HFFc6 (cell line): ENCODE data around the gene PYGL. TPM values are rescaled to one million over a fixed set of nuclear protein-coding genes. Genes with fewer than 3 reads are reported as not detected.

Experiments
- DNase-seq: peaks from one replicate; pipeline ENCODE4 v3.0.0-alpha.2; 2018
- H3K27ac Mint-ChIP-seq: 2 replicates; pipeline ENCODE4 v1.8.0; 2020; ENCODE audit warnings: mild to moderate bottlenecking, mixed read lengths
- H3K27me3 Mint-ChIP-seq: 2 replicates; pipeline ENCODE4 v1.8.0; 2021; ENCODE audit warnings: mild to moderate bottlenecking, moderate library complexity, mixed read lengths; ENCODE audit not compliant: insufficient read depth
- H3K36me3 Mint-ChIP-seq: 2 replicates; pipeline ENCODE4 v1.8.0; 2021; ENCODE audit warnings: low read depth, mixed read lengths
- H3K4me1 Mint-ChIP-seq: 2 replicates; pipeline ENCODE4 v1.8.0; 2020; ENCODE audit warnings: low read depth, mixed read lengths
- H3K4me3 Mint-ChIP-seq: 2 replicates; pipeline ENCODE4 v1.8.0; 2020; ENCODE audit warnings: mild to moderate bottlenecking, moderate library complexity, mixed read lengths
- H3K9me3 Mint-ChIP-seq: 2 replicates; pipeline ENCODE4 v1.8.0; 2020; ENCODE audit warnings: mild to moderate bottlenecking, mixed read lengths
- CTCF ChIP-seq: fragments of 200-600 bp; sonication (generic); IDR thresholded peaks from 2 replicates; pipeline ENCODE4 v1.5.0; 2021; ENCODE audit warnings: antibody characterized with exemption, mild to moderate bottlenecking
- total RNA-seq, 6 experiments: library from RNA; stranded (reverse); fragmentation: NEBNext Ultra II Directional; extraction: Animal tissue kit (Norgen Biotek cat#: 25700); gene quantifications; 2 replicates in 1 of 6; 3 replicates in 5 of 6; pipeline ENCODE4 v1.2.3, GENCODE V29; 2021

PYGL gene
- total RNA-seq, 6 experiments from 2014 or later = 28.8 to 41.8 (median 30.6) TPM

GRCh38 chr14:50864237-50864636, 80.0 kb downstream of the PYGL start:
- peaks cover 44% of the 10 kb centered on the region for H3K4me1 Mint-ChIP-seq
- H3K36me3 Mint-ChIP-seq = no peaks in the 10 kb centered on the region
- H3K27ac Mint-ChIP-seq = no peak overlapping the region
- H3K9me3 Mint-ChIP-seq = no peaks in the 10 kb centered on the region
- peaks cover 1% of the 10 kb centered on the region; the same call in 1 of the 2 replicates for H3K27me3 Mint-ChIP-seq
- no peak overlapping the region for H3K4me3 Mint-ChIP-seq
- no peak for TF ChIP-seq CTCF
- no peak for DNase-seq

GRCh38 chr14:50862036-50862570, 82.2 kb downstream of the PYGL start:
- Mint-ChIP-seq H3K27ac (no peak overlapping the region), H3K27me3 (peaks cover 1% of the 10 kb centered on the region; the same call in 1 of the 2 replicates), H3K36me3 (no peaks in the 10 kb centered on the region), H3K4me3 (no peak overlapping the region), H3K4me1 (peaks cover 47% of the 10 kb centered on the region), H3K9me3 (no peaks in the 10 kb centered on the region)
- TF ChIP-seq CTCF = no peak
- DNase-seq = no peak

GRCh38 chr14:50860478-50861086, 83.7 kb downstream of the PYGL start:
- Mint-ChIP-seq H3K4me3 (peak overlapping the region; percentile 92), H3K36me3 (no peaks in the 10 kb centered on the region)

GRCh38 chr14:50859296-50859624, 85.0 kb downstream of the PYGL start:
- Mint-ChIP-seq H3K27me3 (peaks cover 3% of the 10 kb centered on the region; the same call in 1 of the 2 replicates), H3K4me3 (peak overlapping the region; percentile 92), H3K4me1 (peaks cover 33% of the 10 kb centered on the region), H3K9me3 (no peaks in the 10 kb centered on the region), H3K36me3 (no peaks in the 10 kb centered on the region), H3K27ac (peak overlapping the region; percentile 96)
- TF ChIP-seq CTCF = no peak
- no peak for DNase-seq

More at GRCh38 chr14:50860478-50861086, 83.7 kb downstream of the PYGL start:
- peak; percentile 75 for DNase-seq
- Mint-ChIP-seq H3K27me3 (peaks cover 3% of the 10 kb centered on the region; the same call in 1 of the 2 replicates), H3K27ac (peak overlapping the region; percentile 96), H3K9me3 (no peaks in the 10 kb centered on the region), H3K4me1 (peaks cover 38% of the 10 kb centered on the region)
- TF ChIP-seq CTCF = peak; percentile 94

- Mint-ChIP-seq H3K36me3 (no peaks in the 10 kb centered on the region), H3K4me3 (no peak overlapping the region), H3K9me3 (no peaks in the 10 kb centered on the region), H3K4me1 (peaks cover 28% of the 10 kb centered on the region), H3K27me3 (peaks cover 3% of the 10 kb centered on the region), H3K27ac (no peak overlapping the region; the same call in 1 of the 2 replicates)
- no peak for TF ChIP-seq CTCF
- DNase-seq = no peak
Measured at GRCh38 chr14:50856660-50857059, 87.6 kb downstream of the PYGL start.
